ENCODE measurements around the gene MROH7. TPM values are rescaled to one million over a fixed set of nuclear protein-coding genes. Genes with fewer than 3 reads are reported as not detected.

MROH7 gene
- total RNA-seq, 1 experiment from 2014 or later: not detected

DNA sequence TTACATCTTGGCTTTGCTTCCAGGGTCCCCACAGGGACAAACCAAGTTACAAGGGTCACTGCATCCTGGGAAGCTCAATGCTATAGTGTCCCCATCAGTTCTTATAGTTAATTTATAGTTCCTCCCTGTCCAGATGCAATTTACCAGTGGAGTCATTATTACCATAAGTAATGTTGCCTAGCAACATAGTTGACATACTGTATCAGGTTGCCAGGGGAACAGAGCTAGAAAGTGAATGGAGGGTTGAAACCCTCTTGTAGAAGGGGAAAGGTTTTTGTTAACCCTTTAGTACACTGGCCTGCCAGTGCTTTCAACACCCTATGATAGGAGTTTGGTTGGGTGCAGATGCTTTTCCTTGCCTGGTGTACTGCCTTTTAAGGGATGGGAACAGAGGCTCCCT, 39.8 kb downstream of the MROH7 start:
- no peak for DNase-seq (ENCODE audit: unreplicated experiment)
- TF ChIP-seq CTCF (IDR thresholded peaks at IDR 0.05; ENCODE audit: unreplicated experiment): no peak
- Mint-ChIP-seq H3K36me3 (ENCODE audit: insufficient read depth, unreplicated experiment) (no peaks in the 10 kb centered on the region), H3K27me3 (ENCODE audit: insufficient read depth, unreplicated experiment) (peaks cover 32% of the 10 kb centered on the region), H3K4me3 (ENCODE audit: unreplicated experiment) (no peak overlapping the region), H3K9me3 (ENCODE audit: unreplicated experiment) (no peaks in the 10 kb centered on the region), H3K27ac (ENCODE audit: low read depth, unreplicated experiment) (no peak overlapping the region), H3K4me1 (ENCODE audit: insufficient read depth, unreplicated experiment) (no peaks in the 10 kb centered on the region)
- no TSS peak for BruUV-seq (replicated peaks)
- POLR2A ChIA-PET: no interaction called here
- CTCF ChIA-PET: interaction anchor here (1.1 to 1.7 kb wide), 2 partner anchors 9 to 128 kb away, joined by 5 read pairs; no protein-coding TSS in a partner anchor
- intact Hi-C loops (cut with micrococcal nuclease): no loop called here

GRCh38 chr1:54683453-54683852, 41.9 kb downstream of the MROH7 start:
- no peak overlapping the region for H3K27ac Mint-ChIP-seq (ENCODE audit: low read depth, unreplicated experiment)
- H3K9me3 Mint-ChIP-seq (ENCODE audit: unreplicated experiment): no peaks in the 10 kb centered on the region
- no peaks in the 10 kb centered on the region for H3K4me1 Mint-ChIP-seq (ENCODE audit: insufficient read depth, unreplicated experiment)
- H3K4me3 Mint-ChIP-seq (ENCODE audit: unreplicated experiment): no peak overlapping the region
- CTCF ChIA-PET: interaction anchor here (1.7 kb wide), 1 partner anchor 118 kb away, joined by 4 read pairs; the partner anchor contains the start of gene TTC22
- no peaks in the 10 kb centered on the region for H3K36me3 Mint-ChIP-seq (ENCODE audit: insufficient read depth, unreplicated experiment)
- POLR2A ChIA-PET: no interaction called here
- peaks cover 18% of the 10 kb centered on the region for H3K27me3 Mint-ChIP-seq (ENCODE audit: insufficient read depth, unreplicated experiment)
- no peak for TF ChIP-seq CTCF (IDR thresholded peaks at IDR 0.05; ENCODE audit: unreplicated experiment)
- BruUV-seq (replicated peaks): no TSS peak
- DNase-seq (ENCODE audit: unreplicated experiment): no peak
- intact Hi-C loops (cut with micrococcal nuclease): no loop called here

- H3K4me3 Mint-ChIP-seq (ENCODE audit: unreplicated experiment): no peak overlapping the region
- DNase-seq (ENCODE audit: unreplicated experiment): no peak
- TF ChIP-seq CTCF (IDR thresholded peaks at IDR 0.05; ENCODE audit: unreplicated experiment): no peak
- H3K36me3 Mint-ChIP-seq (ENCODE audit: insufficient read depth, unreplicated experiment): no peaks in the 10 kb centered on the region
- BruUV-seq (replicated peaks): no TSS peak
- H3K27ac Mint-ChIP-seq (ENCODE audit: low read depth, unreplicated experiment): no peak overlapping the region
- H3K9me3 Mint-ChIP-seq (ENCODE audit: unreplicated experiment): no peaks in the 10 kb centered on the region
- H3K4me1 Mint-ChIP-seq (ENCODE audit: insufficient read depth, unreplicated experiment): no peaks in the 10 kb centered on the region
- intact Hi-C loops (cut with micrococcal nuclease): no loop called here
- CTCF ChIA-PET: interaction anchor here (0.6 to 0.8 kb wide), 3 partner anchors 10 to 296 kb away, joined by 3 to 6 read pairs (median 3); no protein-coding TSS in a partner anchor
- POLR2A ChIA-PET: no interaction called here
- no peaks in the 10 kb centered on the region for H3K27me3 Mint-ChIP-seq (ENCODE audit: insufficient read depth, unreplicated experiment)
These were observed 43.8 kb downstream of the MROH7 start for GRCh38 chr1:54685335-54685905.

- no peaks in the 10 kb centered on the region for H3K36me3 Mint-ChIP-seq (ENCODE audit: insufficient read depth, unreplicated experiment)
- H3K27ac Mint-ChIP-seq (ENCODE audit: low read depth, unreplicated experiment): no peak overlapping the region
- no peaks in the 10 kb centered on the region for H3K27me3 Mint-ChIP-seq (ENCODE audit: insufficient read depth, unreplicated experiment)
- DNase-seq (ENCODE audit: unreplicated experiment): no peak
- no peaks in the 10 kb centered on the region for H3K4me1 Mint-ChIP-seq (ENCODE audit: insufficient read depth, unreplicated experiment)
- H3K9me3 Mint-ChIP-seq (ENCODE audit: unreplicated experiment): no peaks in the 10 kb centered on the region
- CTCF ChIA-PET: interaction anchor here (0.8 kb wide), 1 partner anchor 11 kb away, joined by 3 read pairs; no protein-coding TSS in a partner anchor
- intact Hi-C loops (cut with micrococcal nuclease): no loop called here
- TF ChIP-seq CTCF (IDR thresholded peaks at IDR 0.05; ENCODE audit: unreplicated experiment): no peak
- no TSS peak for BruUV-seq (replicated peaks)
- no peak overlapping the region for H3K4me3 Mint-ChIP-seq (ENCODE audit: unreplicated experiment)
- POLR2A ChIA-PET: no interaction called here
These were observed 44.6 kb downstream of the MROH7 start for GRCh38 chr1:54686155-54686554.
